NCI-H2081 treated with DMSO at 0.1 percent for 48 hours (cell line): ENCODE data around the gene SLC4A9.
"Not testable (repeated sequence)": the region's sequence is repeated elsewhere in the genome, so short reads cannot be mapped to it uniquely, and the experiment has no call there.

Experiments used
- DNase-seq: peaks from one replicate; lab custom pipeline; 2025; lab: John Stamatoyannopoulos, UW

The SLC4A9 gene

GRCh38 chr5:140401362-140402257, 41.6 kb downstream of the SLC4A9 start, which contains the start of gene ANKHD1:
ANKHD1 (plus strand) TSS chr5:140401833; CDS start chr5:140401968, 135 bp downstream.
- peak; percentile 88 for DNase-seq

GRCh38 chr5:140402258-140403074, 42.5 kb downstream of the SLC4A9 start:
- DNase-seq: no peak

GRCh38 chr5:140403613-140404012, 43.6 kb downstream of the SLC4A9 start:
- DNase-seq: no peak

- DNase-seq: no peak
Measured at GRCh38 chr5:140408750-140409241, 48.8 kb downstream of the SLC4A9 start.

GRCh38 chr5:140413230-140413629, 53.2 kb downstream of the SLC4A9 start:
- no peak for DNase-seq

- DNase-seq: no peak
Measured at GRCh38 chr5:140417235-140417634, 57.2 kb downstream of the SLC4A9 start.

- DNase-seq: no peak
Measured at GRCh38 chr5:140418862-140419520, 59.0 kb downstream of the SLC4A9 start.

- DNase-seq: no peak
Measured at GRCh38 chr5:140420226-140420570, 60.2 kb downstream of the SLC4A9 start.

GRCh38 chr5:140420665-140421361, 60.8 kb downstream of the SLC4A9 start:
- DNase-seq: no peak

- DNase-seq: not testable (repeated sequence)
Measured at GRCh38 chr5:140421375-140421774, 61.4 kb downstream of the SLC4A9 start.

GRCh38 chr5:140423609-140424008, 63.6 kb downstream of the SLC4A9 start:
- no peak for DNase-seq

- DNase-seq: no peak
Measured at GRCh38 chr5:140424135-140424534, 64.1 kb downstream of the SLC4A9 start.
